Activated gamma-delta T cell (primary cell): ENCODE measurements around the gene NOL4L.
"Not testable (repeated sequence)": the region's sequence is repeated elsewhere in the genome, so short reads cannot be mapped to it uniquely, and the experiment has no call there.

Source experiments
- DNase-seq: peaks from one replicate; lab custom pipeline; 2025; lab: John Stamatoyannopoulos, UW

Gene NOL4L

GRCh38 chr20:32470025-32470861 is 114.9 kb downstream of the NOL4L start:
- no peak for DNase-seq

GRCh38 chr20:32468860-32469259 is 116.3 kb downstream of the NOL4L start:
- DNase-seq = no peak

- DNase-seq = no peak
These were observed 116.9 kb downstream of the NOL4L start for GRCh38 chr20:32468313-32468640.

GRCh38 chr20:32467506-32468312 is 117.4 kb downstream of the NOL4L start:
- DNase-seq = no peak

GRCh38 chr20:32466739-32467505 is 118.2 kb downstream of the NOL4L start:
- no peak for DNase-seq

- not testable (repeated sequence) for DNase-seq
These were observed 119.0 kb downstream of the NOL4L start for GRCh38 chr20:32465901-32466675.

- DNase-seq = no peak
These were observed 119.8 kb downstream of the NOL4L start for GRCh38 chr20:32465092-32465900.

GRCh38 chr20:32464401-32465091 is 120.6 kb downstream of the NOL4L start:
- no peak for DNase-seq

- no peak for DNase-seq
These were observed 121.3 kb downstream of the NOL4L start for GRCh38 chr20:32463642-32464400.

GRCh38 chr20:32462900-32463641 is 122.1 kb downstream of the NOL4L start:
- DNase-seq = no peak

- DNase-seq = no peak
These were observed 123.1 kb downstream of the NOL4L start for GRCh38 chr20:32461836-32462600.

GRCh38 chr20:32460683-32461320 is 124.3 kb downstream of the NOL4L start:
- no peak for DNase-seq

- no peak for DNase-seq
These were observed 124.9 kb downstream of the NOL4L start for GRCh38 chr20:32460231-32460630.

- DNase-seq = no peak
These were observed 126.3 kb downstream of the NOL4L start for GRCh38 chr20:32458837-32459220.

GRCh38 chr20:32458061-32458836 is 126.9 kb downstream of the NOL4L start:
- no peak for DNase-seq

- DNase-seq = no peak
These were observed 127.6 kb downstream of the NOL4L start for GRCh38 chr20:32457479-32457986.
